ENCODE measurements around the gene HSD3B7.

HSD3B7 gene

DNA sequence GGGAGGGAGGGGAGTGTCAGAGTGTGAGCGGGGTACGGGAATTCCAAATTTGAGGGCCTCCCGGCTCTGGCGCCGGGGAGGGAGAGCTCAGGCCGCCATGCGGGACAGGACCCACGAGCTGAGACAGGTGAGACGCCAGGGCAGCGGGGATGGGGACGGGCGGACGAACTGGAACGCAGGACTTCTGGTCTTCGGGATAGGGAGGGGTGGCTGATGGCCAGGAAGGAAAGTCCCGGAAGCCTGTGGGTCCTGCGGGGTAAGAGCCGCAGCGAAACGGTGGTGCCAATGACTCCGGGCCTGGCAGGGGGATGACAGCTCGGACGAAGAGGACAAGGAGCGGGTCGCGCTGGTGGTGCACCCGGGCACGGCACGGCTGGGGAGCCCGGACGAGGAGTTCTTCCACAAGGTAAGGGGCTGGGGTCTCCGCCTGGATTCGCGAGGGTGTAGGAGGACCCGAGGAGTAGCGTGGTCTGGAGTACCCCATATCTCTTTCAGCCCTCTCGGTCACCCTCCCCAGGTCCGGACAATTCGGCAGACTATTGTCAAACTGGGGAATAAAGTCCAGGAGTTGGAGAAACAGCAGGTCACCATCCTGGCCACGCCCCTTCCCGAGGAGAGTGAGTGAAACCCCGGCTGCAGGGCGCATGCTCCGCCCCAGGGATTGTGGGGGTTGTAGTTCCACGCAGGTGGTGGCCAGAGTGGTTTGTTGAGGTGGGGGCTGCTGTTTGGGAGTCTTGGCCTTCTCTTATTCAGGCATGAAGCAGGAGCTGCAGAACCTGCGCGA is 48.9 kb downstream of the HSD3B7 start (continued):
- TF ChIP-seq, protein P1, sequence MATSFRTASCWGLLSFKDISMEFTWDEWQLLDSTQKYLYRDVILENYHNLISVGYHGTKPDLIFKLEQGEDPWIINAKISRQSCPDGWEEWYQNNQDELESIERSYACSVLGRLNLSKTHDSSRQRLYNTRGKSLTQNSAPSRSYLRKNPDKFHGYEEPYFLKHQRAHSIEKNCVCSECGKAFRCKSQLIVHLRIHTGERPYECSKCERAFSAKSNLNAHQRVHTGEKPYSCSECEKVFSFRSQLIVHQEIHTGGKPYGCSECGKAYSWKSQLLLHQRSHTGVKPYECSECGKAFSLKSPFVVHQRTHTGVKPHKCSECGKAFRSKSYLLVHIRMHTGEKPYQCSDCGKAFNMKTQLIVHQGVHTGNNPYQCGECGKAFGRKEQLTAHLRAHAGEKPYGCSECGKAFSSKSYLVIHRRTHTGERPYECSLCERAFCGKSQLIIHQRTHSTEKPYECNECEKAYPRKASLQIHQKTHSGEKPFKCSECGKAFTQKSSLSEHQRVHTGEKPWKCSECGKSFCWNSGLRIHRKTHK (tag by site-specific recombination; IDR thresholded peaks at IDR 0.05) = no peak
- TF ChIP-seq TCF7L2 (IDR thresholded peaks at IDR 0.05; ENCODE audit: borderline replicate concordance, low read depth, low read length) = no peak
- peak; percentile 91 for TF ChIP-seq ZNF600 (tag by site-specific recombination; IDR thresholded peaks at IDR 0.05)
- TF ChIP-seq ZNF19 (tag by site-specific recombination; IDR thresholded peaks at IDR 0.05; ENCODE audit: low read depth) = no peak
- TF ChIP-seq ZNF785 (tag by site-specific recombination; IDR thresholded peaks at IDR 0.05) = no peak

DNA sequence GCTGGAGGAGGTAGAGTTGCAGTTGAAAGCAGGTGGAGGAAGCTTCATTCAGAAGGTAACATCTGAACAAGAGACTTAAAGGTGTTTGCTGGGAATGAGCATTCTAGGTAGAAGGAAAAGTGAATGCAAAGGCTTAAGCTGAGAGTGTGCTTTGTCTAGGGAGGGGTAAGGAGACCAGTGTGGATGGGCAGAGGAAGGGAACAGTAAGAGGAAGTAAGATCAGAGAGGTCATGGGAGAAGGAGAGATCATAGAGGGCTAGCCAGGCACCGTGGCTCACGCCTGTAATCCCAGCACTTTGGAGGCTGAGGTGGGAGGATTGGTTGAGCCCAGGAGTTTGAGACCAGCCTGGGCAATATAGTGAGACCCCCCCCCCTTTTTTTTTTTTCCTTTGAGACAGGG is 51.7 kb downstream of the HSD3B7 start:
- no peaks in the 10 kb centered on the region for H3K4me1 ChIP-seq (ENCODE audit: control insufficient read depth, insufficient read depth, low read length)
- peaks cover 0 to 49% of the 10 kb centered on the region in 2 experiments; a peak in 2 of 3 replicates for H3K36me3 ChIP-seq (ENCODE audit: control insufficient read depth in 2 of 2, insufficient read depth in 1 of 2, low read length in 2 of 2)
- no peaks in the 10 kb centered on the region for H3K9me3 ChIP-seq (ENCODE audit: control insufficient read depth, insufficient read depth, low read depth, low read length)
- 0 out of 2 replicates have a peak, but pooled peaks have one; percentile 12 for TF ChIP-seq ZNF121 (tag by site-specific recombination; IDR thresholded peaks at IDR 0.05)
- TF ChIP-seq REPIN1 (tag by site-specific recombination; IDR thresholded peaks at IDR 0.05; ENCODE audit: low read depth) = no peak
- no peak for TF ChIP-seq BCL11A (tag by site-specific recombination; IDR thresholded peaks at IDR 0.05; ENCODE audit: low read depth)
- CTCF ChIA-PET = interaction anchor here (0.7 kb wide), 1 partner anchor 52 kb away, joined by 3 read pairs; the partner anchor contains the start of gene HSD3B7
- POLR2A ChIA-PET = interaction anchor here (0.6 kb wide), 1 partner anchor 9 kb away, joined by 4 read pairs; no protein-coding TSS in a partner anchor
- no peak overlapping the region for H3K27ac ChIP-seq (ENCODE audit: extremely low read depth, low read depth, low read length)
- no peak overlapping the region for H3K4me3 ChIP-seq (ENCODE audit: low read depth, low read length)
